GM06990 (cell line): ENCODE measurements around the gene PKD1.
A peak's percentile ranks its signal among the peaks of the same experiment; 100 is the strongest.

ENCODE experiments used
- DNase-seq: peaks from one replicate; pipeline ENCODE4 v3.0.0-alpha.2; 2011; ENCODE audit not compliant: insufficient read length; ENCODE audit errors: extremely low read depth
- H3K27me3 ChIP-seq: replicated peaks from 2 replicates; pipeline ENCODE4 v1.6.0; 2011; ENCODE audit warnings: low read length; ENCODE audit not compliant: control insufficient read depth, insufficient read depth
- H3K36me3 ChIP-seq: 2 replicates; pipeline ENCODE4 v1.5.1; 2011; ENCODE audit warnings: low read length; ENCODE audit not compliant: control insufficient read depth, insufficient read depth
- H3K4me3 ChIP-seq: replicated peaks from 2 replicates; pipeline ENCODE4 v1.5.1; 2011; ENCODE audit warnings: low read depth, mild to moderate bottlenecking, control low read depth, low read length
- CTCF ChIP-seq: IDR thresholded peaks from 2 replicates; pipeline ENCODE4 v1.5.1; 2011; ENCODE audit warnings: low read length, control low read depth, mild to moderate bottlenecking, inconsistent platforms; ENCODE audit not compliant: insufficient read depth, poor library complexity, severe bottlenecking

The PKD1 gene

GRCh38 chr16:2151188-2152091, 15.7 kb upstream of the PKD1 start:
- Histone ChIP-seq H3K36me3 (peaks cover 23% of the 10 kb centered on the region), H3K27me3 (no peaks in the 10 kb centered on the region), H3K4me3 (peak overlapping the region; percentile 92)
- DNase-seq: peak; percentile 50
- TF ChIP-seq CTCF: no peak

- Histone ChIP-seq H3K4me3 (no peak overlapping the region), H3K36me3 (peaks cover 23% of the 10 kb centered on the region), H3K27me3 (no peaks in the 10 kb centered on the region)
- no peak for TF ChIP-seq CTCF
- DNase-seq: peak; percentile 68
These were observed 14.9 kb upstream of the PKD1 start for GRCh38 chr16:2150418-2151187.

GRCh38 chr16:2149630-2150417, 14.1 kb upstream of the PKD1 start:
- H3K27me3 ChIP-seq: no peaks in the 10 kb centered on the region
- no peak for TF ChIP-seq CTCF
- H3K36me3 ChIP-seq: peaks cover 23% of the 10 kb centered on the region
- peak; percentile 62 for DNase-seq
- H3K4me3 ChIP-seq: peak overlapping the region; percentile 45; the same call in 1 of the 2 replicates

GRCh38 chr16:2148714-2149629, 13.3 kb upstream of the PKD1 start:
- peak overlapping the region; percentile 45 for H3K4me3 ChIP-seq
- TF ChIP-seq CTCF: no peak
- DNase-seq: peak; percentile 48
- peaks cover 19% of the 10 kb centered on the region for H3K36me3 ChIP-seq
- H3K27me3 ChIP-seq: no peaks in the 10 kb centered on the region
